H1 (cell line): Measurements from ENCODE around the gene RUNX1. TPM values are rescaled to one million over a fixed set of nuclear protein-coding genes. Genes with fewer than 3 reads are reported as not detected.

Experiments
- CHD2 ChIP-seq: IDR thresholded peaks from 2 replicates; pipeline ENCODE4 v1.6.1; 2012; ENCODE audit warnings: low read length, improper control_type of control experiment
- FOSL1 ChIP-seq: IDR thresholded peaks from 2 replicates; pipeline ENCODE4 v1.6.1; 2011; ENCODE audit warnings: mild to moderate bottlenecking, low read depth, low read length, moderate library complexity; ENCODE audit not compliant: insufficient read depth
- JUND ChIP-seq: IDR thresholded peaks from 2 replicates; pipeline ENCODE4 v1.6.1; 2011; ENCODE audit warnings: mild to moderate bottlenecking, improper control_type of control experiment, low read length
- NRF1 ChIP-seq: IDR thresholded peaks from 2 replicates; pipeline ENCODE4 v1.6.1; 2011; ENCODE audit warnings: mild to moderate bottlenecking, low read depth, low read length, improper control_type of control experiment
- SIN3A ChIP-seq, 2 experiments: IDR thresholded peaks in 1 of 2; conservative IDR thresholded peaks in 1 of 2; 2 replicates each; pipeline ENCODE4 v1.6.1; 2011 to 2012; ENCODE audit warnings: low read length in 2 of 2, improper control_type of control experiment in 1 of 2, low read depth in 1 of 2, mild to moderate bottlenecking in 1 of 2
- SP1 ChIP-seq: IDR thresholded peaks from 2 replicates; pipeline ENCODE4 v1.6.1; 2011; ENCODE audit warnings: low read depth, low read length
- ZNF274 ChIP-seq: IDR thresholded peaks from 2 replicates; pipeline ENCODE4 v1.7.0; 2012; ENCODE audit warnings: low read length, borderline replicate concordance; ENCODE audit errors: extremely low read depth
- polyA plus RNA-seq, 7 experiments: library from polyadenylated mRNA; depleted of rRNA in 3 of 7; stranded (reverse) in 5 of 7; unstranded in 2 of 7; fragments of >200 nt in 5 of 7; fragments of 200-250 nt in 2 of 7; gene quantifications; 1 replicate in 5 of 7; 2 replicates in 1 of 7; 4 replicates in 1 of 7; pipeline versions ENCODE4 v1.2.1 to v1.2.3, GENCODE V29; 2011 to 2013; ENCODE audit warnings: missing spikeins in 2 of 7, mixed read lengths in 2 of 7
- total RNA-seq: library from RNA; stranded (reverse); fragmentation: NEBNext Ultra II Directional; extraction: Animal tissue kit (Norgen Biotek cat#: 25700); gene quantifications from 2 replicates; pipeline ENCODE4 v1.2.1, GENCODE V29; 2021
- TF ChIP-seq, protein P1 (sequence below): fragments of 300-600 bp; sonication (generic); IDR thresholded peaks from 2 replicates; pipeline ENCODE4 v1.7.1; 2012; ENCODE audit warnings: low read length, moderate library complexity, mild to moderate bottlenecking, inconsistent platforms; ENCODE audit not compliant: insufficient replicate concordance

Gene RUNX1
- total and polyA plus RNA-seq, 2 of the 8 experiments (the other 6 are each of a cell fraction or from before 2014, with no cell fraction given): 0.20 to 0.60 TPM

DNA sequence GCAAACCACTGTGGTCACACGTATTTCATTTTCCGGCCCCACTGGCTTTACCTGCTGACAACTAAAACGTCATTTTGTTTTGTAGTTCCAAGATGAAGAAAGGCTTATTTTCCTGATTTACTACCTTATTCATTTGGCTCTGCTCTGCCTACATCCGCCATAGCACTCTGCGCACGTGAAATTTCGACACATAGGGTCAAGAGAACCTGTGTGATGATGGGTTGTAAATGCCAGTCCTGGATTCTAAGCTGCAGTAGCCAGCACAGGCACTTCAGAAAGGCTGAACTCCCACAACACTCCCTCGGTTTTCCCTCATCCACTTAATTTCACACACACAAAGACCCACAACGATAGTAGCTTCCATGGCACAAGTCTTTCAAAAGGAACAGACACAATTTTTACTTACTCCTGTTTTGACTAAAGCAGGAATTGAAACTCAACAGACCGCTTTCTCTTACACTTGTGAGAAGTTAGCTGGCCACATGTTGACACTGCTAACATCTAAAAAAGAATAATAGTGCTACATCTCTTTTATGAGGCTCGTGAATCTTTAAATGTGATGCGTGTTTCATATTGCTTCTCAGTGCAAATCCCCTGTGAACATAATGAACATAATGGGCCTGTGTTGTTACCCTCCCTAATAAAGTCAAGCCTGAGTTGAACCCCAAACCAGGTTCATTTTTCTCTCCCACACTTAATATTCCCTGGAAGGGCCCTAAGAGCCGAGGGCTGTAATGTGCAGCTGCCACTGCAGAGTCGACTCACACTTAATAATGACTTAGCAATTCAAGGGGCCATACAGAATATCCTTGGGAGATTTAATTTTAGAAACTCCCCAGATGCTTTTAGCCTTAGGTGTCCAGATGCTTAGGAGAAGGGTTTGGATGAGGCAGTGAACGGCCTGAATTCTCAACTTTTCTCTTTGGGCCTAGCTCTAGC lies 1.5 kb upstream of the RUNX1 start (continued):
- TF ChIP-seq, protein P1, sequence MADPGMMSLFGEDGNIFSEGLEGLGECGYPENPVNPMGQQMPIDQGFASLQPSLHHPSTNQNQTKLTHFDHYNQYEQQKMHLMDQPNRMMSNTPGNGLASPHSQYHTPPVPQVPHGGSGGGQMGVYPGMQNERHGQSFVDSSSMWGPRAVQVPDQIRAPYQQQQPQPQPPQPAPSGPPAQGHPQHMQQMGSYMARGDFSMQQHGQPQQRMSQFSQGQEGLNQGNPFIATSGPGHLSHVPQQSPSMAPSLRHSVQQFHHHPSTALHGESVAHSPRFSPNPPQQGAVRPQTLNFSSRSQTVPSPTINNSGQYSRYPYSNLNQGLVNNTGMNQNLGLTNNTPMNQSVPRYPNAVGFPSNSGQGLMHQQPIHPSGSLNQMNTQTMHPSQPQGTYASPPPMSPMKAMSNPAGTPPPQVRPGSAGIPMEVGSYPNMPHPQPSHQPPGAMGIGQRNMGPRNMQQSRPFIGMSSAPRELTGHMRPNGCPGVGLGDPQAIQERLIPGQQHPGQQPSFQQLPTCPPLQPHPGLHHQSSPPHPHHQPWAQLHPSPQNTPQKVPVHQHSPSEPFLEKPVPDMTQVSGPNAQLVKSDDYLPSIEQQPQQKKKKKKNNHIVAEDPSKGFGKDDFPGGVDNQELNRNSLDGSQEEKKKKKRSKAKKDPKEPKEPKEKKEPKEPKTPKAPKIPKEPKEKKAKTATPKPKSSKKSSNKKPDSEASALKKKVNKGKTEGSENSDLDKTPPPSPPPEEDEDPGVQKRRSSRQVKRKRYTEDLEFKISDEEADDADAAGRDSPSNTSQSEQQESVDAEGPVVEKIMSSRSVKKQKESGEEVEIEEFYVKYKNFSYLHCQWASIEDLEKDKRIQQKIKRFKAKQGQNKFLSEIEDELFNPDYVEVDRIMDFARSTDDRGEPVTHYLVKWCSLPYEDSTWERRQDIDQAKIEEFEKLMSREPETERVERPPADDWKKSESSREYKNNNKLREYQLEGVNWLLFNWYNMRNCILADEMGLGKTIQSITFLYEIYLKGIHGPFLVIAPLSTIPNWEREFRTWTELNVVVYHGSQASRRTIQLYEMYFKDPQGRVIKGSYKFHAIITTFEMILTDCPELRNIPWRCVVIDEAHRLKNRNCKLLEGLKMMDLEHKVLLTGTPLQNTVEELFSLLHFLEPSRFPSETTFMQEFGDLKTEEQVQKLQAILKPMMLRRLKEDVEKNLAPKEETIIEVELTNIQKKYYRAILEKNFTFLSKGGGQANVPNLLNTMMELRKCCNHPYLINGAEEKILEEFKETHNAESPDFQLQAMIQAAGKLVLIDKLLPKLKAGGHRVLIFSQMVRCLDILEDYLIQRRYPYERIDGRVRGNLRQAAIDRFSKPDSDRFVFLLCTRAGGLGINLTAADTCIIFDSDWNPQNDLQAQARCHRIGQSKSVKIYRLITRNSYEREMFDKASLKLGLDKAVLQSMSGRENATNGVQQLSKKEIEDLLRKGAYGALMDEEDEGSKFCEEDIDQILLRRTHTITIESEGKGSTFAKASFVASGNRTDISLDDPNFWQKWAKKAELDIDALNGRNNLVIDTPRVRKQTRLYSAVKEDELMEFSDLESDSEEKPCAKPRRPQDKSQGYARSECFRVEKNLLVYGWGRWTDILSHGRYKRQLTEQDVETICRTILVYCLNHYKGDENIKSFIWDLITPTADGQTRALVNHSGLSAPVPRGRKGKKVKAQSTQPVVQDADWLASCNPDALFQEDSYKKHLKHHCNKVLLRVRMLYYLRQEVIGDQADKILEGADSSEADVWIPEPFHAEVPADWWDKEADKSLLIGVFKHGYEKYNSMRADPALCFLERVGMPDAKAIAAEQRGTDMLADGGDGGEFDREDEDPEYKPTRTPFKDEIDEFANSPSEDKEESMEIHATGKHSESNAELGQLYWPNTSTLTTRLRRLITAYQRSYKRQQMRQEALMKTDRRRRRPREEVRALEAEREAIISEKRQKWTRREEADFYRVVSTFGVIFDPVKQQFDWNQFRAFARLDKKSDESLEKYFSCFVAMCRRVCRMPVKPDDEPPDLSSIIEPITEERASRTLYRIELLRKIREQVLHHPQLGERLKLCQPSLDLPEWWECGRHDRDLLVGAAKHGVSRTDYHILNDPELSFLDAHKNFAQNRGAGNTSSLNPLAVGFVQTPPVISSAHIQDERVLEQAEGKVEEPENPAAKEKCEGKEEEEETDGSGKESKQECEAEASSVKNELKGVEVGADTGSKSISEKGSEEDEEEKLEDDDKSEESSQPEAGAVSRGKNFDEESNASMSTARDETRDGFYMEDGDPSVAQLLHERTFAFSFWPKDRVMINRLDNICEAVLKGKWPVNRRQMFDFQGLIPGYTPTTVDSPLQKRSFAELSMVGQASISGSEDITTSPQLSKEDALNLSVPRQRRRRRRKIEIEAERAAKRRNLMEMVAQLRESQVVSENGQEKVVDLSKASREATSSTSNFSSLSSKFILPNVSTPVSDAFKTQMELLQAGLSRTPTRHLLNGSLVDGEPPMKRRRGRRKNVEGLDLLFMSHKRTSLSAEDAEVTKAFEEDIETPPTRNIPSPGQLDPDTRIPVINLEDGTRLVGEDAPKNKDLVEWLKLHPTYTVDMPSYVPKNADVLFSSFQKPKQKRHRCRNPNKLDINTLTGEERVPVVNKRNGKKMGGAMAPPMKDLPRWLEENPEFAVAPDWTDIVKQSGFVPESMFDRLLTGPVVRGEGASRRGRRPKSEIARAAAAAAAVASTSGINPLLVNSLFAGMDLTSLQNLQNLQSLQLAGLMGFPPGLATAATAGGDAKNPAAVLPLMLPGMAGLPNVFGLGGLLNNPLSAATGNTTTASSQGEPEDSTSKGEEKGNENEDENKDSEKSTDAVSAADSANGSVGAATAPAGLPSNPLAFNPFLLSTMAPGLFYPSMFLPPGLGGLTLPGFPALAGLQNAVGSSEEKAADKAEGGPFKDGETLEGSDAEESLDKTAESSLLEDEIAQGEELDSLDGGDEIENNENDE: no peak
- TF ChIP-seq JUND (no peak), NRF1 (no peak), CHD2 (no peak), FOSL1 (no peak), ZNF274 (no peak), SP1 (no peak), SIN3A (conservative IDR thresholded peaks at IDR 0.05 in 1 of 2, IDR thresholded peaks at IDR 0.05 in 1 of 2; ENCODE audit: low read depth in 1 of 2, low read length in 2 of 2) (no peak)
